ENCODE data around the gene B4GALNT3.

The B4GALNT3 gene

DNA sequence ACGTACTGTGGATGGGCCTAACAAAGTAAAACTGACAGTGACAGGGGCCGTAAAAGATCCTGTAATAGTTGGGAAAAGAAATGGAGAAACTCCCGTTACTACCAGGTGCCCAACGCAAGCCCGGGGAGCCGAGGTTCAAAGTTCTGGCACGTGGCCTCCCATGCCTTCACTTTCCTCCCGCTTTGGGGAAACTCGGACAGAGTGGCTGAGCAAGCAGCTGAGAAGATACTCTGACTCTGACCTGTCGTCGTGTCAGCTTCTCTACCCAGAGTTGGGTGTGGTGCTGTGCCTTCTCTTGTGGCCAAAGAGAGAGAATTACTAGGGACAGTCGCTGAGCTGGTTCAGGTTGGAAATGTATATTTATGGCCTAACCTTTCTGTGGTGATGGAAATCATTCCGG, 1.7 kb downstream of the B4GALNT3 start:
- Mint-ChIP-seq H3K4me3 (peak overlapping the region; percentile 91), H3K9me3 (no peaks in the 10 kb centered on the region), H3K27me3 (peaks cover 15% of the 10 kb centered on the region), H3K4me1 (peaks cover 16% of the 10 kb centered on the region), H3K36me3 (no peaks in the 10 kb centered on the region), H3K27ac (peak overlapping the region; percentile 55)

DNA sequence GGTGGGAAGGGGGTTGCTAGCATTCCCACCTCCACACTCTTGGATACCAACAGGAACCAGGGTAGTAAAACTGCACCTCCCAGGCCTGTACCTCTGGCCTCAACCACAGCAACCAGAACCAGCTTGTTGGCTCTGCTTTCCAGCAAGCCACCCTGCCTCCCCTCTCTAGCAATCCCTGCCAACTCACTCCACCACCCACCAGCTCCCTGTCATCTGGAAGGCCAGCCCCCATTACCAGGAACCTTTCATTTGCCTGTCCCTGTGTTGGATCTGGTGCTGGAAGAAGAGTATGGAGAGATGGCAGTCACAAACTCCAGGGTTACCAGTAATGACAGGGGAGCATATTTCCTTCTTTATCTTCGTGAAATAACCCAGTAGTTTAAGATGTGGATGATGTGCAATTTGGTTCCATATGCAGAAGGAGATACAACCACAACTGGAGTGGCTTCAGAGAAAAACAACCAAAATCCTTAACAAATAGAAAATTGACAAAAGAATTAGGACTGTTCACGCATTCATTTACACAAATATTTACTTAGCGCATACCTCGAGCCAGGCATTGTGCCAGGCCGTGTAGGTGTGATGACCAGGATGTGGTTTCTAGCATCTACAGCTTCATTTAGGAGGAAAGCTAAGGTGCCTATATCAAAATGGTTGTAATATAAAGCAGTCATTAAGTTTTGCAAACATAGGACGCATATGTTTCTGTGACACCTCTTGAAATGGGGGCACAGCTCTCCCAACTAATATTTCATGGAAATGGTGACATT, 3.4 kb downstream of the B4GALNT3 start:
- Mint-ChIP-seq H3K9me3 (no peaks in the 10 kb centered on the region), H3K36me3 (no peaks in the 10 kb centered on the region), H3K4me3 (no peak overlapping the region), H3K27me3 (peaks cover 14% of the 10 kb centered on the region), H3K27ac (peak overlapping the region; percentile 24), H3K4me1 (peaks cover 14% of the 10 kb centered on the region)

DNA sequence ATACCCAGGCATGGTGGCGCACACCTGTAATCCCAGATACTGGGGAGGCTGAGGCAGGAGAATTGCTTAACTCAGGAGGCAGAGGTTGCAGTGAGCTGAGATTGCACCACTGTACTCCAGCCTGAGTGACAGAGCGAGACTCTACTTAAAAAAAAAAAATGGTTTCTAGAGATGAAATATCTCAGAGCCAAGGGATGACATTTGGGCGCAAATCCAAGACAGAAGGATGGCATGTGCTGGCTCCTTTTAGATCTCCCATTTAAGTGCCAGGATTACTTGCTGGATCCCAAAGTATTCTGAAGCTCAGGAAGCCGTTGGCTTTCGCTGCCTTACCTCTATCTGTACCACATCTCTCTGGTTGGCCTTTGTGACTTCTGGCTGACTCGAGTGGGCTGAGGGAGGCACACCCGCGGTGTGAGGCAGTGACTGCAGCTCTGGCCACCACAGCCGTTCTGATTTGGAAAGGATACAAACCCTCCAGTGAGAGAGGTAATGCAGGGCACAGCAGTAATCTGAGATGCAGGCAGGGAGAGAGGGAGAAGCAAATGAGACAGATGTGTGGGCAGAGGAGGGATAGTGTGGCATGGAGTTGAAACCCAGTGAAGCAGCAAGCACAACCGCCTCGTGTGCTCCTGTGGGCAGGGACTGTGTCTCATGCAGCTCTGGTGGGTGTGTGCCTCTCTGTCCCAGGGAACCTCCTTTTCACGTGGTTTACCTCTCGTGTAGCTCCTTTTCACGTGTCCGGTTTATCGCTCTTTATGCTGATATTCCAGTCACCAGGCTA, 4.9 kb downstream of the B4GALNT3 start:
- Mint-ChIP-seq H3K4me1 (peaks cover 5% of the 10 kb centered on the region), H3K27me3 (peaks cover 7% of the 10 kb centered on the region), H3K4me3 (no peak overlapping the region), H3K27ac (no peak overlapping the region), H3K36me3 (no peaks in the 10 kb centered on the region), H3K9me3 (no peaks in the 10 kb centered on the region)

DNA sequence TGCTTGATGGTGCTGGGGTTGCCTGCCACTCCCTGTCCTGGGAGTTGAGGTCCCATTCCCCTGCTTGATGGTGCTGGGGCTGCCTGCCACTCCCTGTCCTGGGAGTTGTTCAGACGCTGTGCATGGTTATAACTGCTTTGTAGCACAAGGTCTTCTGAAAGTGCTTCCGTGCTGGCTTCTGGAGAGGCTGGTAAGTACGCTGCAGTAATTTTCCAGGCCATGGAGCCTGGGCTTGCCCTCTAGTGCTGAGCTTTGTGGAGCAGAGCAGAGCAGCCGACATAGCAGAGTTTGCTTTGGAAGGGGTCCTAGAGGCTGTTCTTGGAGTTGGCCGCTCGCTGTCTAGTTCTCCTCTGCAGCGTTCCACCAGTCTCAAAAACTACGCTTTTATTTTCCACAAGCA, 6.3 kb downstream of the B4GALNT3 start:
- peaks cover 5% of the 10 kb centered on the region for H3K27me3 Mint-ChIP-seq
- H3K4me1 Mint-ChIP-seq: peaks cover 2% of the 10 kb centered on the region
- H3K4me3 Mint-ChIP-seq: no peak overlapping the region
- H3K36me3 Mint-ChIP-seq: no peaks in the 10 kb centered on the region
- H3K9me3 Mint-ChIP-seq: no peaks in the 10 kb centered on the region
- no peak overlapping the region for H3K27ac Mint-ChIP-seq

DNA sequence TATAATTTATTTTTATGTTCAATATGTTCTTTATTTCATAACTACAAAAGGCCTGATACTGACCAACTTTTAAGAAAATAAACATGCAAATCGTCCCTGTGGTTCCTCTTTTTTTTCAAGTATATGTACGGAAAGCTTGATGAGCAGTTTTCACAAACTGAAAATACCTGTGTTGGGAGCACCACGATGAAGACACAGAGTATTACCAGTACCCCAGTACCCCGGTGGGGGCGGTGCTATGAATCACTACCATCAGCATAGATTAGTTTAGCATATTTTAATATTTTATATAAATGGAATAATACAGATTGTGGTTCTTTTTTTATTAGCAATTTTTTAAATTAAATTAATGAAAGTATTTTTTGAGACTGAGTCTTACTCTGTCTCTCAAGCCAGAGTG, 7.0 kb downstream of the B4GALNT3 start:
- H3K27me3 Mint-ChIP-seq: peaks cover 4% of the 10 kb centered on the region
- no peaks in the 10 kb centered on the region for H3K36me3 Mint-ChIP-seq
- no peak overlapping the region for H3K27ac Mint-ChIP-seq
- no peak overlapping the region for H3K4me3 Mint-ChIP-seq
- H3K9me3 Mint-ChIP-seq: no peaks in the 10 kb centered on the region
- H3K4me1 Mint-ChIP-seq: no peaks in the 10 kb centered on the region

DNA sequence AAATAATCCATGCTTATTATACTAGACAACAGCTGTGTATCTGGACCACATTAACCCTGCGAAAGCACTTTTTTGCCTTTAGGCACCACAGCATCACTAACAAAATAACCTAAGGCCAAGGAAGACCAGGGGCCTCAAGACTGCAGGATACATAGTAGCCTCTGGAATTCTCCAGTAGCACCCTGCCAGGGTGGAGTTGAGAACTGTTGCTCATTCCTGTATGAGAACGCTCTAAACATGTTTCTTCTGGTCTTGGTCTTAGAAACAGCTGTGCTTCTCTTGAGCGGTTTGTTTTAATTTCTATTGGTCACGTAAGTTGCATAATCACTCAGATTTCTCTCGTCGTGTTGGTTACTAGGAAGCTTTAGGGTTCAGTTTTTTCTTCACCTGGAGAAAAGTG, 7.9 kb downstream of the B4GALNT3 start:
- no peaks in the 10 kb centered on the region for H3K9me3 Mint-ChIP-seq
- no peaks in the 10 kb centered on the region for H3K36me3 Mint-ChIP-seq
- no peaks in the 10 kb centered on the region for H3K27me3 Mint-ChIP-seq
- H3K27ac Mint-ChIP-seq: no peak overlapping the region
- no peak overlapping the region for H3K4me3 Mint-ChIP-seq
- no peaks in the 10 kb centered on the region for H3K4me1 Mint-ChIP-seq

DNA sequence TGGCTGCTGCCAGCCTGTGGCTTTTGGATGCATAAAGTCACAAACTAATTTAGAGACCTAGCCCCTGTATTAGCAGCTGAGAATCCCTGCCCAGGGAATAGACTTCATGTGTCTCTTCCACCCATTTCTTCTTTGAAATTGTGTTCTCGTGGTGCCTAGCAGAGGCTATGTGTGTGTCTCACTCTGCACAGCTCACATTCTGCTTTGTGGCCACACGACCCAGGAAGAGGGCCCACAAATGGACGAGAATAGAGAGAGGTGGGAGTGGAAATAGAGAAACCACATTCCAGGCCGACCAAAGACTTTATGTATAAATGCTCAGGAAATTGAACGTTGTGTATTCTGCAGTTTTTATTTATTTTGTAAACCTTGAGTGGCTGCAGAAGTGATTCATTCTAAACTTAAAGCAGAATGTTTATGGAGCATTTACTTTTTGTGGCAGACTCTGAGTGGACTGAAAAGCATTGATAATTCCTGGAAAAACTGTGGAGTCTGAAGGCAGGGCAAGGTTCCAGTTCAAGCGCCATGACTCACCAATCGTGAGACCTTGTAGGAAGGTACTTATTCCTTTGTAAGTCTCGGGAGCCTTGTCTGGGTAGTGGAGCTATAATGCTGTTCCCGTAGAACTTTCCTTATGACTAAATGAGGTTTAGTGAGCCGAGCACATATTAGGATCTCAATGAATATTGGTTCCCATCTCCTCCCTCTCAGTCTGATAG, 9.1 kb downstream of the B4GALNT3 start:
- no peaks in the 10 kb centered on the region for H3K36me3 Mint-ChIP-seq
- no peaks in the 10 kb centered on the region for H3K9me3 Mint-ChIP-seq
- H3K27me3 Mint-ChIP-seq: no peaks in the 10 kb centered on the region
- no peak overlapping the region for H3K27ac Mint-ChIP-seq
- H3K4me3 Mint-ChIP-seq: no peak overlapping the region
- no peaks in the 10 kb centered on the region for H3K4me1 Mint-ChIP-seq

DNA sequence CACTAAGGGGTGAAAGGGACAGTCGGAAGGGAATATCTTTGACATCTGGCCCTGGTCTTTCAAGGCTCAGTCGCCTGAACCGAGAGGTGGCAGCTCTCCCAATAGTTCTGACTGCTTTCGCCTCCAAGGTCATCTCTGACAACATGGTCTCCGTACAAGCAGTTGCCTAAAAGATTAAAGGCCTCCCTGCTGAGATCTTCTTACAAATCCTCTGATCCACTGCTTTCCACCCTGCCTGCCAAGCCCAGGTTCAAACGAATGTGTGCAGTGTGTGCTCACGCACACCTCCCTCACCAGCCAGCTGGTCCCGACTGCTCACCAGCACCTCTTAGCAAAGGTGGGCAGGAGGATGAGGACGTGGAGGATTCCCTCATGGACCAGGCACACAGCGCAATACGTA, 10.4 kb downstream of the B4GALNT3 start:
- no peak overlapping the region for H3K27ac Mint-ChIP-seq

DNA sequence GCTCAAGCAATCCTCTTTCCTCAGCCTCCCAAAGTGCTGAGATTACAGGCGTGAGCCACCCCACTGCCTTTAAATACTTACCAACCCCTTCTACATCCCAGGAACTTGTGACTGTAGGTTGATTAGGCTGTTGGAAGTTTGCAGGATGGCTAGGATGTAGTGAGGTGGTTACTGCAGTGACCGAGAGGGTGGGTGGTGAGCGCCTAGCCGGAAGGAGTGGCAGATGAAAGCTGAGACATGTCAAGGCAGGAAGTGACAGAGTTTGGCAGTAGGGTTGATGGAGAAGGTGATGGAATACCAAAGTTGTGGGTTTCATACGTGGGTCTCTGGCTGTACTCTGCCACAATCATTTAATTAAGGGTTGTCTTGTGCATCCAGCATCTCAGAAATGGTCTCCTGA, 13.5 kb downstream of the B4GALNT3 start:
- Mint-ChIP-seq H3K4me1 (no peaks in the 10 kb centered on the region), H3K4me3 (no peak overlapping the region), H3K9me3 (no peaks in the 10 kb centered on the region), H3K27me3 (peaks cover 5% of the 10 kb centered on the region), H3K27ac (no peak overlapping the region), H3K36me3 (no peaks in the 10 kb centered on the region)

More for the DNA sequence above, 10.4 kb downstream of the B4GALNT3 start:
- no peaks in the 10 kb centered on the region for H3K9me3 Mint-ChIP-seq
- H3K4me3 Mint-ChIP-seq: no peak overlapping the region
- H3K36me3 Mint-ChIP-seq: no peaks in the 10 kb centered on the region
- H3K27me3 Mint-ChIP-seq: peaks cover under 1% of the 10 kb centered on the region
- H3K4me1 Mint-ChIP-seq: no peaks in the 10 kb centered on the region

DNA sequence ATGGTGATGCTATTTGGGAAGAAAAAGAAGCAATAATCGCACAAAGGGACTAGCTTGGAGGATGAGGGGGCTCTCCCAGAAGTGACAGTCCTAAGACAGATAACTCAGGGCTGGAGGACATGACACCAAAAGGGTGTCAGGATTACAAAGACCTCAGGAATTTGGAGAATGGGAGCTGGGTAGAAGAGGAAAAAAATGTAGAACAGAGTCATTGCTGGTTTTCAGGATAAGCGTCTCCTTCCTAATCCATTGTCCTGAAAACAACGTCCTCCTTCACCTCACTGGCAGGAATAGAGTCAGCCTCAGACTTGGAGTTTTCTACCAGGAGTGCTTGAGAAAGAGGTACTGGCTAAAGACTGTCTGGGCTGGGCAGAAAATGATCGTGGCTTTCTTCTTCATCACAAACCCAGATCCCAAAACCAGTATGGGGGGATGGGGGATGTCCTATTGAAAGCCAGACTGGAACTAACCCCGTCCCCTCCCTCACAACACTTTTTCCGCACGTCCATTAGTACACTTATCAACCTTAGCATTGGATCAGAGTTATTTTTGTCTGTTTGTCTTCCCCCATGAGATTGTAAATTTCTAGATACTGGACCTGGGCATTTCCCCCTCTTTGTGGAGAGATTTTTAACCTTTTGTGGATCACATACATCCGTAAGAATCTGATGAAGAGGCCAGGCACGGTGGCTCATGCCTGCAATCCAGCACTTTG, 14.3 kb downstream of the B4GALNT3 start:
- no peak overlapping the region for H3K27ac Mint-ChIP-seq
- H3K4me1 Mint-ChIP-seq: no peaks in the 10 kb centered on the region
- H3K36me3 Mint-ChIP-seq: no peaks in the 10 kb centered on the region
- H3K9me3 Mint-ChIP-seq: no peaks in the 10 kb centered on the region
- H3K27me3 Mint-ChIP-seq: peaks cover 5% of the 10 kb centered on the region
- H3K4me3 Mint-ChIP-seq: no peak overlapping the region

DNA sequence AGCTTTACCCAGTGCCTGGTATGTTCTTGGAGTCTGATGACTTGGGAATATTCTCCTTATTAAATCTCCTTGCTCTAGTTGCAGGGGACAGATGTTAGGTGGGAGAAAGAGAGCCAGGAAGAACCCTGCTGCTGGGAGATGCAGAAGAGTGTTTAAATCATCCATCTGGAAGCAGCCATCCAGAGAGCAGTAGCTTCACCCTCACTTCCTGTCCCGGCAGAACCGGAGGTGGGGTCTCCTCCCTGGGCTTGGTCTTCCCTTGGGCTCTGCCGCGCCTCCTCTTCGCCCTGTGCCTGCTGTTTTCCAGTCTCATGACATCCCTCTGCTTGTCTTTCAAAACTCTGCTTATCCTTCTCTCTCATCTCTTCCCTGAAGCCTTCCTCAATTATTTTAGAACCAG, 15.5 kb downstream of the B4GALNT3 start:
- Mint-ChIP-seq H3K9me3 (no peaks in the 10 kb centered on the region), H3K36me3 (no peaks in the 10 kb centered on the region), H3K4me1 (no peaks in the 10 kb centered on the region), H3K27ac (no peak overlapping the region), H3K27me3 (peaks cover 5% of the 10 kb centered on the region), H3K4me3 (no peak overlapping the region)

DNA sequence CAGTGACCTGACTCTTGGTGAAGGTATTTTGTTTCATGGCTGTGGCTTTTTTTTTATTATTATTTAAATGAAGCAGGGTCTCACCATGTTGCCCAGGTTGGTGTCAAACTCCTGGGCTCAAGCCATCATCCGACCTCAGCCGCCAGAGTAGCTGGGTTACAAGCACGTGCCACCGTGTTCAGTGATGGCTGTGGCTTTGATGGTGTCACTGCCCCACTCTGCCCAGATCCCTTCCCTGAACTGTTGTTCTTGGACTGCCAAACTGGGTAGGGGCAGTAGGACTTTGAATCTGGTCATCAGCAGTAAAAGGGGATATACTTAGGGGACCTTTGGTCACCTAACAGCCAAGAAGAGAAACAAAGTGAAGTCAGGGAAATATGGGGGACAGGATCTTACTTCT, 19.4 kb downstream of the B4GALNT3 start:
- H3K9me3 Mint-ChIP-seq: no peaks in the 10 kb centered on the region
- no peak overlapping the region for H3K4me3 Mint-ChIP-seq
- no peaks in the 10 kb centered on the region for H3K4me1 Mint-ChIP-seq
- H3K27me3 Mint-ChIP-seq: peaks cover 5% of the 10 kb centered on the region
- H3K36me3 Mint-ChIP-seq: no peaks in the 10 kb centered on the region
- H3K27ac Mint-ChIP-seq: no peak overlapping the region

DNA sequence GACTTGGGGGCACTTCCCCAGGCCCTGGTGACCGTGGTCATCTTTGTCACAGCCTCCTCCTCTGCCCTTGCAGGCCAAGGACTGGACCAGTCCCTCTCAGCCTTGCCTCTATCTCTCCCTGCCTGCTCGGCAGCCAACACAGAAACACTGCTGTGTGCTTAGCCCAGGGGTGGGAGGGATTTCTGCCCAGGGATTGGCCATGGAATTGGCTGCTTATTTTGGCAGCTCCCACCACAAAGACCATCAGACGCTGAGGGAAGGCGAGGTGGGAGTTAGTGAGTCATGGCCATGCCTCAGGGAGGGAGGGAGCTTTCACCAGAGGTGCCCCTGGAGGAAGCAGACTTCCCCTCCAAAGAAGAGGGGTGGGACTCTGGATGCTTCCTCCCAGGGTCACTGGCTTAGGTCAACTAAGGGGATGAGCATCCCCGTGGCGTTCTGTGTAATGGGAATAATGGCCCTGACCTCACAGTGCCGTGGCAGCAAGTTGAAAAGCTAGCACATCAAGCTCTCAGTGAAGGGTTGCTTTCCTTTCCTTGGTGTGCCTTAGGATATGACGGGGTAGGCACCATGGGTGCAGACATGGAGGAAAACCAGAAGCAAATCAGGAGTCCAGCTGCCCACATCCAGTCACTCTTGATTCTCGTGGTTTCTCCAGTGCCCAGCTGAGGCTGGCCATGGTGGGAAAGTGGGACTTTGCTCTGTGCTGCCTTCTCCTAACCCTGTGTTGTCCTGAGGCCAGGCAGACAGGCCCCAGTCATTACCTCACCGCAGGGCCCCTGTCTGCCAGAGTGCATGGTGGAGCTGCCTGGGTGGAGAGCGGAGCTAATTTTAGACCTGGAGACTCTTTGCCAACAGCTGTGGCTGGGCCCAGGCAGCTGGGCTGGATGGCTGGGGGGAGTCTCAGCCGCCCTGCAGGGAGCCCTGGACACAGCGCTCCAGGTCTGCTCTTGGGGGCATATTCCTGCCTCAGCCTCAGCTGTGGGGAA, 21.4 kb downstream of the B4GALNT3 start:
- H3K4me1 Mint-ChIP-seq: no peaks in the 10 kb centered on the region
- H3K9me3 Mint-ChIP-seq: no peaks in the 10 kb centered on the region
- H3K4me3 Mint-ChIP-seq: no peak overlapping the region
- no peak overlapping the region for H3K27ac Mint-ChIP-seq
- H3K27me3 Mint-ChIP-seq: no peaks in the 10 kb centered on the region
- H3K36me3 Mint-ChIP-seq: no peaks in the 10 kb centered on the region

DNA sequence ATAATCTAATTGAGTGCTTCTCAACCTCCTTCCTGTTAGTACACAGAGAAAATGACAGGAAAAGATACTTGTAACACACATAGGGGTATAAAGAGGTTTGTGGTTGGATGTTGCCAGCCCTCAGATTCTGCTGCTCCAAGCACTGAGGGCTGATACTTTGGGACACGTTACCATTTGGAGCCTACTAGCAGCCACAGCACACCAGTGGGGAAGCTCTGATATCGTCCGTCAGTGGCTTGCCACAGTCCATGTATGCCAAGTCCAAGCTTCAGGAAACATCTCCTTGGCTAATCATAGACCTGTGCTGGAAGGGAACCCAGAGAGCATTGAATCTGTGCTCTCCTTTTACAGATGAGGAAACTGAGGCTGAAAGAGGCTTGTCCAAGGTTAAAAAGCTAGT, 22.3 kb downstream of the B4GALNT3 start:
- no peaks in the 10 kb centered on the region for H3K36me3 Mint-ChIP-seq
- H3K27me3 Mint-ChIP-seq: peaks cover 1% of the 10 kb centered on the region
- peaks cover 2% of the 10 kb centered on the region for H3K9me3 Mint-ChIP-seq
- H3K4me3 Mint-ChIP-seq: no peak overlapping the region
- H3K4me1 Mint-ChIP-seq: no peaks in the 10 kb centered on the region
- no peak overlapping the region for H3K27ac Mint-ChIP-seq

All from activated naive CD4-positive, alpha-beta T cell treated with anti-CD3 and anti-CD28 coated beads, Interleukin-2, amount 50 U/mL, for 24 hours (primary cell).